A549 treated with AZD2906 at 1 μM for 4 hours (cell line): Measurements from ENCODE around the gene ITM2C. TPM values are rescaled to one million over a fixed set of nuclear protein-coding genes. Genes with fewer than 3 reads are reported as not detected.

Source experiments
- total RNA-seq: library from RNA; stranded (reverse); fragments of 200-300 nt; extraction: Qiagen RNA extraction; gene quantifications from 5 replicates; pipeline ENCODE4 v1.2.3, GENCODE V29; 2022

ITM2C gene
- 68.6 to 82.8 TPM (median 79.4 TPM) in 5 replicates for total RNA-seq

GRCh38 chr2:230864605-230865306 is at the start of gene ITM2C:
TSS of gene ITM2C (plus strand) at chr2:230864942. CDS start at chr2:230865026, 84 bp downstream.

GRCh38 chr2:230924470-230925341 is 60.0 kb downstream of the ITM2C start, which contains the start of gene GPR55:
TSS of gene GPR55 (minus strand) at chr2:230925242. CDS start at chr2:230910962, 14,280 bp downstream.

Other genes starting within 250 kb of the ITM2C start
- 44.9 to 58.5 TPM (median 54.8 TPM) in 5 replicates for gene CAB39, start 152.1 kb upstream of the ITM2C start, total RNA-seq
- not detected in 5 replicates for gene GPR55, start 60.3 kb downstream of the ITM2C start, total RNA-seq
- not detected in 5 replicates for gene SPATA3, start 131.2 kb downstream of the ITM2C start, total RNA-seq
- 4.9 to 7.5 TPM (median 6.9 TPM) in 5 replicates for gene C2orf72, start 172.6 kb downstream of the ITM2C start, total RNA-seq
- 104 to 114 TPM (median 105 TPM) in 5 replicates for gene PSMD1, start 191.9 kb downstream of the ITM2C start, total RNA-seq